HCT116 (cell line): Measurements from ENCODE around the gene TTYH2. TPM values are rescaled to one million over a fixed set of nuclear protein-coding genes. Genes with fewer than 3 reads are reported as not detected.

Source experiments
- ATAC-seq: fragments of 200-7000 bp; cut with Tn5 transposase; 2 replicates; pipeline ENCODE4 v1.9.1; 2020; ENCODE audit warnings: mild to moderate bottlenecking, moderate library complexity
- BruUV-seq: library from RNA; stranded (reverse); fragments of 400-500 nt; replicated peaks from 2 replicates; lab custom pipeline; 2021; lab: Mats Ljungman, UMichigan
- CTCF ChIA-PET: fragments of 300-600 bp; sonication (Branson Sonifier 250); formaldehyde crosslinking; loops from one replicate; lab custom pipeline; 2021; ENCODE audit warnings: antibody characterized with exemption; lab: Charles Lee
- POLR2A ChIA-PET: fragments of 300-600, 350-600 bp; sonication (Branson Sonifier 250); formaldehyde crosslinking; loops from one replicate; lab custom pipeline; 2021; ENCODE audit warnings: antibody characterized with exemption; lab: Charles Lee
- RAD21 ChIA-PET, 2 experiments: fragments of 300-600 bp; sonication (Branson Sonifier 250); formaldehyde crosslinking; loops; one replicate each; lab custom pipeline; 2023; ENCODE audit warnings: low total read pairs in 2 of 2; ENCODE audit not compliant: uncharacterized antibody in 2 of 2, unreplicated experiment in 2 of 2, low non-redundant PET in 1 of 2; lab: Charles Lee
- DNase-seq: peaks from one replicate; pipeline ENCODE4 v3.0.0-alpha.2; 2010; ENCODE audit warnings: low read depth, low spot score
- H2AFZ ChIP-seq: fragments of 200-600 bp; shearing (Covaris generic), sonication (generic); 2 replicates; pipeline ENCODE4 v1.6.1; 2017; ENCODE audit warnings: low read depth, mixed run types, mixed read lengths, antibody characterized with exemption, low read length; ENCODE audit not compliant: poor library complexity, severe bottlenecking
- H3K27ac ChIP-seq: 2 replicates; pipeline ENCODE4 v1.5.1; 2012; ENCODE audit warnings: low read depth, low read length
- H3K27me3 ChIP-seq: fragments of 200-600 bp; sonication (generic); 2 replicates; pipeline ENCODE4 v1.6.1; 2016; ENCODE audit warnings: mixed run types, low read length, mixed read lengths; ENCODE audit not compliant: insufficient read depth
- H3K36me3 ChIP-seq, 2 experiments: fragments of 200-500 bp in 1 of 2; fragments of 200-600 bp in 1 of 2; sonication (Bioruptor generic) in 1 of 2; sonication (generic) in 1 of 2; 2 replicates each; pipeline versions ENCODE4 v1.5.1 to v1.6.1; 2014 to 2016; ENCODE audit warnings: low read length in 2 of 2, inconsistent platforms in 1 of 2, mixed read lengths in 1 of 2, mixed run types in 1 of 2; ENCODE audit not compliant: insufficient read depth in 2 of 2, control insufficient read depth in 1 of 2
- H3K4me1 ChIP-seq, 2 experiments: fragments of 200-600 bp in 1 of 2; sonication (generic) in 1 of 2; 2 replicates each; pipeline versions ENCODE4 v1.5.1 to v1.6.1; 2012 to 2017; ENCODE audit warnings: low read length in 2 of 2, inconsistent platforms in 1 of 2, mild to moderate bottlenecking in 1 of 2, mixed read lengths in 1 of 2, mixed run types in 1 of 2, moderate library complexity in 1 of 2; ENCODE audit not compliant: insufficient read depth in 2 of 2, control insufficient read depth in 1 of 2
- H3K4me2 ChIP-seq: fragments of 200-600 bp; sonication (generic); 2 replicates; pipeline ENCODE4 v1.6.1; 2017; ENCODE audit warnings: mixed run types, low read length, mixed read lengths
- H3K4me3 ChIP-seq, 2 experiments: fragments of 200-600 bp in 1 of 2; sonication (generic) in 1 of 2; replicated peaks in 1 of 2; 2 replicates each; pipeline ENCODE4 v1.5.1; 2011 to 2016; ENCODE audit warnings: low read length in 2 of 2, control low read depth in 1 of 2, low read depth in 1 of 2, mild to moderate bottlenecking in 1 of 2, mixed read lengths in 1 of 2, mixed run types in 1 of 2
- H3K79me2 ChIP-seq: fragments of 200-600 bp; sonication (generic); 2 replicates; pipeline ENCODE4 v1.6.1; 2017; ENCODE audit warnings: mild to moderate bottlenecking, mixed run types, low read length, moderate library complexity, mixed read lengths; ENCODE audit not compliant: insufficient read depth
- H3K9ac ChIP-seq: fragments of 200-600 bp; sonication (generic); 2 replicates; pipeline ENCODE4 v1.6.1; 2016; ENCODE audit warnings: low read length, mixed read lengths
- H3K9me2 ChIP-seq: fragments of 200-600 bp; sonication (generic), shearing (Covaris generic); 2 replicates; pipeline ENCODE4 v1.6.1; 2017; ENCODE audit warnings: mixed run types, mild to moderate bottlenecking, moderate library complexity; ENCODE audit not compliant: insufficient read depth
- H3K9me3 ChIP-seq, 2 experiments: fragments of 200-500 bp in 1 of 2; fragments of 200-600 bp in 1 of 2; sonication (Bioruptor generic) in 1 of 2; sonication (generic) in 1 of 2; 2 replicates each; pipeline ENCODE4 v1.6.1; 2014 to 2017; ENCODE audit warnings: low read length in 2 of 2, mixed read lengths in 2 of 2, inconsistent platforms in 1 of 2, low read depth in 1 of 2, mild to moderate bottlenecking in 1 of 2, mixed run types in 1 of 2, moderate library complexity in 1 of 2; ENCODE audit not compliant: control insufficient read depth in 1 of 2, insufficient read depth in 1 of 2
- H4K20me1 ChIP-seq: fragments of 200-600 bp; sonication (generic), shearing (Covaris generic); 2 replicates; pipeline ENCODE4 v1.6.1; 2017; ENCODE audit warnings: mixed run types, mild to moderate bottlenecking, moderate library complexity; ENCODE audit not compliant: insufficient read depth
- ATF3 ChIP-seq: IDR thresholded peaks from 2 replicates; pipeline ENCODE4 v1.6.1; 2012
- CEBPB ChIP-seq: IDR thresholded peaks from 2 replicates; pipeline ENCODE4 v1.6.1; 2012; ENCODE audit warnings: low read depth
- CTCF ChIP-seq, 3 experiments: fragments of 200-600 bp in 1 of 3; sonication (generic) in 1 of 3; IDR thresholded peaks in 2 of 3; conservative IDR thresholded peaks in 1 of 3; 2 replicates each; pipeline ENCODE4 v1.5.1; 2012 to 2017; ENCODE audit warnings: low read depth in 2 of 3, low read length in 2 of 3, antibody characterized with exemption in 1 of 3, borderline replicate concordance in 1 of 3, control low read depth in 1 of 3, mild to moderate bottlenecking in 1 of 3, mixed read lengths in 1 of 3, mixed run types in 1 of 3, moderate library complexity in 1 of 3; ENCODE audit not compliant: insufficient read depth in 1 of 3
- EGR1 ChIP-seq: IDR thresholded peaks from 2 replicates; pipeline ENCODE4 v1.6.1; 2012; ENCODE audit warnings: low read depth
- ELF1 ChIP-seq: IDR thresholded peaks from 2 replicates; pipeline ENCODE4 v1.6.1; 2012; ENCODE audit warnings: low read depth, borderline replicate concordance
- EZH2 ChIP-seq: fragments of 200-600 bp; sonication (generic); IDR thresholded peaks from 2 replicates; pipeline ENCODE4 v1.6.1; 2017; ENCODE audit warnings: antibody characterized with exemption, mixed run types
- FOSL1 ChIP-seq: IDR thresholded peaks from 2 replicates; pipeline ENCODE4 v1.6.1; 2012; ENCODE audit warnings: low read depth
- JUND ChIP-seq: IDR thresholded peaks from 2 replicates; pipeline ENCODE4 v1.6.1; 2012
- POLR2A ChIP-seq: IDR thresholded peaks from 2 replicates; pipeline ENCODE4 v1.7.0; 2011; ENCODE audit warnings: borderline replicate concordance; ENCODE audit not compliant: insufficient read depth, insufficient read length; ENCODE audit errors: extremely low read depth
- RAD21 ChIP-seq: IDR thresholded peaks from 2 replicates; pipeline ENCODE4 v1.6.1; 2012; ENCODE audit warnings: low read depth, mild to moderate bottlenecking
- SIN3A ChIP-seq: IDR thresholded peaks from 2 replicates; pipeline ENCODE4 v1.6.1; 2012; ENCODE audit warnings: low read depth
- SP1 ChIP-seq: IDR thresholded peaks from 2 replicates; pipeline ENCODE4 v1.6.1; 2012; ENCODE audit warnings: low read depth
- SRF ChIP-seq: IDR thresholded peaks from 2 replicates; pipeline ENCODE4 v1.6.1; 2012; ENCODE audit warnings: low read depth
- TCF7L2 ChIP-seq: IDR thresholded peaks from 2 replicates; pipeline ENCODE4 v1.7.0; 2011; ENCODE audit warnings: borderline replicate concordance, inconsistent platforms; ENCODE audit not compliant: insufficient read depth, insufficient read length; ENCODE audit errors: extremely low read depth
- YY1 ChIP-seq: IDR thresholded peaks from 2 replicates; pipeline ENCODE4 v1.6.1; 2011; ENCODE audit warnings: low read length, low read depth, moderate library complexity, mild to moderate bottlenecking; ENCODE audit not compliant: insufficient replicate concordance; ENCODE audit errors: extremely low read depth
- ZFX ChIP-seq: fragments of 450-650 bp; IDR thresholded peaks from 2 replicates; pipeline ENCODE4 v1.6.1; 2017
- ZNF274 ChIP-seq: fragments of 200-500 bp; sonication (Bioruptor generic); IDR thresholded peaks from 2 replicates; pipeline ENCODE4 v1.6.1; 2014; ENCODE audit warnings: mild to moderate bottlenecking, low read depth, low read length, inconsistent platforms
- intact Hi-C: fragments of 100-400 bp; cut with micrococcal nuclease; formaldehyde crosslinking; loops from 2 replicates; pipeline ENCODE4 v1.10.0; 2022
- total RNA-seq: library from RNA; stranded (reverse); gene quantifications from one replicate; pipeline ENCODE4 v1.2.1, GENCODE V29; 2021; ENCODE audit not compliant: unreplicated experiment

The TTYH2 gene
- total RNA-seq, 1 experiment from 2014 or later, result 10.8 TPM

DNA sequence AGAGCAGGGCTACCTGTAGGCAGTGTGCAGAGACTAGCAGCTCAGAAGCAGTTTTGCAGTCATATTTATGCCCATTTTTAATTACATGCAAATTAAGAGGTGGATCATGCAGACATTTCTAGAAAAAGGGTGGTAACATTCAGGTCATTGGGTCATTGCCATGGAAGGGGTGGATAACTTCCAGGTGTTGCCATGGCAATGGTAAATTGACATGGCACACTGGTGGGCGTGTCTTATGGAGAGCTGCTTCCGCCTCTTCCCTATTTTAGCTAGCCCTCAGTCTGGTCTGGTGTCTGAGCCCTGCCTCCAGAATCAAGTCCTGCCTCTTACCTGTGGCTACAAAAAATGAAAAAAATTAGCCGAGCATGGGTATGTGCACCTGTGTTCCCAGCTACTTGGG lies 57.9 kb downstream of the TTYH2 start (continued):
- TF ChIP-seq ZNF274 (no peak), ZFX (no peak), ATF3 (no peak), EGR1 (no peak), JUND (no peak), EZH2 (no peak)
- TF ChIP-seq, all 23 proteins: peak for 0

GRCh38 chr17:74271901-74272561 lies 58.7 kb downstream of the TTYH2 start:
- no peaks in the 10 kb centered on the region for H3K4me1 ChIP-seq
- DNase-seq (no peak), ATAC-seq (no peak)
- intact Hi-C loops, result no loop called here
- CTCF ChIA-PET, result interaction anchor here (1.0 kb wide), 1 partner anchor 13 kb away, joined by 3 read pairs; no protein-coding TSS in a partner anchor
- H3K36me3 ChIP-seq, result no peaks in the 10 kb centered on the region
- no peak overlapping the region for H3K4me2 ChIP-seq
- BruUV-seq, result no TSS peak
- no peak overlapping the region for H2AFZ ChIP-seq
- H3K79me2 ChIP-seq, result no peaks in the 10 kb centered on the region
- H4K20me1 ChIP-seq, result no peaks in the 10 kb centered on the region
- no peak overlapping the region for H3K9ac ChIP-seq
- no peaks in the 10 kb centered on the region for H3K9me2 ChIP-seq
- H3K4me3 ChIP-seq, result no peak overlapping the region
- TF ChIP-seq CEBPB (no peak), EZH2 (no peak), YY1 (no peak), SIN3A (no peak), CTCF (IDR thresholded peaks at IDR 0.05 in 2 of 3, conservative IDR thresholded peaks at IDR 0.05 in 1 of 3; ENCODE audit: borderline replicate concordance in 1 of 3, insufficient read depth in 1 of 3, low read depth in 2 of 3, low read length in 2 of 3) (no peak), POLR2A (no peak), SP1 (no peak), TCF7L2 (no peak), ATF3 (no peak), FOSL1 (no peak), ZNF274 (no peak), ELF1 (no peak), SRF (no peak), EGR1 (no peak), ZFX (no peak), RAD21 (no peak)
- no peak overlapping the region for H3K27ac ChIP-seq
- RAD21 ChIA-PET, result no interaction called here
- H3K27me3 ChIP-seq, result 0 out of 2 replicates have a peak, but pooled peaks cover 3% of the 10 kb centered on the region
- POLR2A ChIA-PET, result no interaction called here
- H3K9me3 ChIP-seq, result no peaks in the 10 kb centered on the region
